Head of caudate nucleus (tissue), 42 donors: ENCODE data around the gene CCDC74A.
"Not testable (repeated sequence)": the region's sequence is repeated elsewhere in the genome, so short reads cannot be mapped to it uniquely, and the experiment has no call there.

Source experiments
- DNase-seq, 42 donors: peaks; one replicate each; pipeline versions ENCODE4 v3.0.0 to v3.0.0-alpha.2; 2020 to 2021; ENCODE audit warnings: mixed read lengths in 7 of 42
- intact Hi-C: fragments of 100-400 bp; cut with DNase I; formaldehyde crosslinking; loops from one replicate; pipeline ENCODE4 v1.15.0; 2022

The CCDC74A gene

DNA sequence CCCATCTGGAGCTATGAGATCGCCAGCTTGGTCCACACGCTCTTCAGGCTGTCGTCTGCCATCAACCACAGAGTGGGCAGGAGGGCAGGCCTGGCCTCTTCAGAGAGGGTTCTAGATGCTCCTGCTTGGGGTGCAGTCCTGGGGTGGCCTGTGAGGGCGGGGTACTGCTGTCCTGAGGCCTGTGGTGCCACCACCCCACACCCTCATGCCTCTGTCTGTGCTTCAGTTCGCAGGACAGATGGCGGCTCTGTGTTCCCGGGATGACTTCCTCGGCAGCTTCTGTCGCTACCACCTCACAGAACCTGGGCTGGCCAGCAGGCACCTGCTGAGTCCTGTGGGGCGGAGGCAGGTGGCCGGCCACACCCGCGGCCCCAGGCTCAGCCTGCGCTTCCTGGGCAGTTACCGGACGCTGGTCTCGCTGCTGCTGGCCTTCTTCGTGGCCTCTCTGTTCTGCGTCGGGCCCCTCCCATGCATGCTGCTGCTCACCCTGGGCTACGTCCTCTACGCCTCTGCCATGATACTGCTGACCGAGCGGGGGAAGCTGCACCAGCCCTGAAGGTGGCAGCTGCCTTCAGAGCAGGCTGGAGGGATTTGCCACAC is 7.7 kb upstream of the CCDC74A start:
- DNase-seq, intact Hi-C loops: not testable (repeated sequence)

- intact Hi-C loops: no loop called here
- peak in 9 of 42 donors; percentile 11 to 53 (median 25) for DNase-seq
Measured at GRCh38 chr2:131520526-131520925, 7.2 kb upstream of the CCDC74A start.

DNA sequence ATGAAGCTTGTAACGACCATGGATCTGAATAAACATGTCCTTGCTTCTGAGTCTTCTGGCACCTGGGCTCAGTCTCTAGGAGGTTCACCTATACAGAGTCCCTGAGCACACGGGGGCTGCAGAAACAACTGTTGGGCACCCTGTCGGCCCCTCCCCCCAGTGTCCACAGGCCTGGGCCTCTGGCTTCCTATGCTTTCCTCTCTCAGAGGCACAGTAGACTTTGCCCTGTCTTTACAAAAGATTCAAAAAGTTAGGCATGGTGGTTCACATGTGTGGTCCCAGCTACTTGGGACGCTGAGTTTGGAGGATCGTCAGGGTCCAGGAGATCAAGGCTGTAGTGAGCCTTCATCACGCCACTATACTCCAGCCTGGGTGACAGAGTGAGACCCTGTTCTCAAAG is 6.2 kb upstream of the CCDC74A start:
- intact Hi-C loops, DNase-seq: not testable (repeated sequence)

DNA sequence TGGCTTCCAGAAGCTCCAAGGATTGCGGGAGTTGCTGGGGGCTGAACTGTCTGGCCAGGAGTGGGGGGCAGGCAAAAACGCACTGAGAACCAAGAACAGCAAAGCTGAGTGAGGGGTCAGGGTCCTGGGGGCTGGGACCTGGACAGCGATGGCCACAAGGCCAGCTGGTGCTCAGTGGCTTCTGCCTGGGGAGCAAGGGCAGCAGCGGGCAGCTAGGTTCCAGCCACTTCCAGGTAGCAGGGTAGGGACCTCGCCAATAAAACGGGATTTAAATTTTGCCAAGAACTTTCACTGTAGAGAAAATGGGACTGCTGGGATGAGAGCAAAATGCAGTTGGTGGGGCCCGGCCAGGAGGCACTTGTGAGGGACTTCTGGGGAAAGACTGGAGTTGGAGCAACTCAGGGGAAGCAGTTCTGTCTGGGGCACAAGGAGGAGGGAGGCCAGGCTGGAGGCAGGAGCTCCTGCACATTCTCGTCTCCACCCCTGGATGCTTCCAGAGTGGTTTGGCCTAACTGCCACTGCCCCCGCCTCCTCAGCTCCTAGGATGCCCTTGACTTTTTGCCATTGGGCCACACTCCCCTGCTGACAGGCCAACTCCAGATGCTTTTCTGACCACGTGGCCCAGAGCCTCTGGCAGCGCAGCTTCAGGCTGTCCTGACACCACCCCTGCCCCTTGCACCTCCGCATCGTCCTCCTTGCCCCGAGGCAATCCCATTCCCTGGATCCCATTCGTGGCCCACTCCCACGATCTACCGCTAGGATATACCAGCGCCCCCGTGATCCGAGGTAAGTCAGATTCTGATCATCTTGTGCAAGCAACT is 5.5 kb upstream of the CCDC74A start:
- DNase-seq: no peak
- intact Hi-C loops: no loop called here

- intact Hi-C loops: not testable (repeated sequence)
- peak in 8 of 42 donors; percentile 3 to 38 (median 15) for DNase-seq
Measured at GRCh38 chr2:131525256-131525655, 2.4 kb upstream of the CCDC74A start.

DNA sequence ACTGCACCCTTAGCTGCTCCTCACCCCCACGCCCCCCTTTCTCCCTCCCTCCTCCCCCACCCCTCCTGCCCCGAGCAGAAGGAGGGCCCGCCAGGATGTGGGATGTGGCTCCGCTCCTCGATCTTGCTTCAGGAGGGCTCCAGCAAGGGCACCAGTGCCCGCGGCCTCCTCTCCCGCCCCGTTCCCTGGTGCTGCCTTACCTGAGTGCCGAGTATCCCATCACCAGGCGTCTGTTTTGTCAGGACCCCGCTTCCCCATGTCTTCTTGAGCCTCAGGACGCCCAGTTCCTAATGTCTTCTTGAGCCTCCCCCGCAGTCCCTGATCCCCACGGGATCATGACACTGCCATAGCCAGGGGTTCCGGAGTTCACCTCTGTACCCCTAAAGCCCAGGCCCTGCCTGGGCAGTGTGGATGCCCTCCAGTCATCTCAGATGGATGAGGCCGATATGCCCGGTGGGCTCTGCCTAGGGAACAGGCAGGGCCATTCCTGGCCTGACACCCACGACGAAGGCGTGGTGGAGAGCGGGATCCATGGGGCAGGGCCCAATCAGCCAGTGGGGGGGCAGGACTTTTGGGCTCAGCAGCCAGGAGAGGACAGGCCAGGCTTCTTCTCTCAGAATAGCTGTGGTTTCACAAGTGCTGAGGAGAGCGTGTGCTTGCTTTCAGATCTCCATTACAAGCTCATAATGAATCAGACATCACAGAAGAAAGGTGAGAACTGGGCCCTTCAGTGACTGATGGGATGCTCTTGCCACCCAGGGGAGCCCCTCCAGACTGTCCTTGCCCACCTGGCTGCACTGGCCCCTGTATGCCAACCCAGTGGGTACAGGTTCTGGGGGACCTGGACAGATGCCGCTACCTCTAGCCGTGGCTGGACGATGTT is 1.5 kb downstream of the CCDC74A start:
- DNase-seq: peak in 9 of 42 donors; percentile 10 to 38 (median 22)
- intact Hi-C loops: not testable (repeated sequence)

- peak in 6 of 42 donors; percentile 3 to 29 (median 22) for DNase-seq
- intact Hi-C loops: not testable (repeated sequence)
Measured at GRCh38 chr2:131529864-131530445, 2.3 kb downstream of the CCDC74A start.

DNA sequence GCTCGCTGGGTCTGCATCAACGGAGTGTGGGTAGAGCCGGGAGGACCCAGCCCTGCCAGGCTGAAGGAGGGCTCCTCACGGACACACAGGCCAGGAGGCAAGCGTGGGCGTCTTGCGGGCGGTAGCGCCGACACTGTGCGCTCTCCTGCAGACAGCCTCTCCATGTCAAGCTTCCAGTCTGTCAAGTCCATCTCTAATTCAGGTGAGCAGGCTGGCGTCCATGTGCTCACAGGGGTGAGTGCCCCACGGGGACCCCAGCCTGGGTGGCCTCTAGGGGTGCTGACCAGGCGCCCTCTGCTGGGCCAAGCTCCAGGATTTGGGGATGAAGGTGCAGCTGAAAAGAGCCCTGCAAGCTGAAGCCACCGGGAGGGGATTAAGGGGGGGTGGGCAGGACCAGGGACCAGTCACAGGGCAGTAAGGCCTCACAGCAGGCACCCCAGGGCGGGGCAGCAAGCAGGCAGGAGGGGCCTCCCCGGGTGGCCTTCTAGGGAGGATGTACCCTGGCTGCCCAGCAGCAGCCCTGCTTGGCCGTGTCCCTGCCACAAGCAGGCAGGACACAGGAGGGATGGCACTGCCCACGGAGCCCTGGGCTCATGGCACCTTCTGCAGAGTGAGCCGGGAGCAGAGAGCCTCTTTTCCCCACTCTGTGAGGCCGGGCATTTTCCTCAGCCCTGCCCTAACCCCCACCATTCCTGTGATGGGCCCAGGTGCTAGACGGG is 3.1 kb downstream of the CCDC74A start:
- DNase-seq: peak in 7 of 42 donors; percentile 7 to 40 (median 19)
- intact Hi-C loops: not testable (repeated sequence)

DNA sequence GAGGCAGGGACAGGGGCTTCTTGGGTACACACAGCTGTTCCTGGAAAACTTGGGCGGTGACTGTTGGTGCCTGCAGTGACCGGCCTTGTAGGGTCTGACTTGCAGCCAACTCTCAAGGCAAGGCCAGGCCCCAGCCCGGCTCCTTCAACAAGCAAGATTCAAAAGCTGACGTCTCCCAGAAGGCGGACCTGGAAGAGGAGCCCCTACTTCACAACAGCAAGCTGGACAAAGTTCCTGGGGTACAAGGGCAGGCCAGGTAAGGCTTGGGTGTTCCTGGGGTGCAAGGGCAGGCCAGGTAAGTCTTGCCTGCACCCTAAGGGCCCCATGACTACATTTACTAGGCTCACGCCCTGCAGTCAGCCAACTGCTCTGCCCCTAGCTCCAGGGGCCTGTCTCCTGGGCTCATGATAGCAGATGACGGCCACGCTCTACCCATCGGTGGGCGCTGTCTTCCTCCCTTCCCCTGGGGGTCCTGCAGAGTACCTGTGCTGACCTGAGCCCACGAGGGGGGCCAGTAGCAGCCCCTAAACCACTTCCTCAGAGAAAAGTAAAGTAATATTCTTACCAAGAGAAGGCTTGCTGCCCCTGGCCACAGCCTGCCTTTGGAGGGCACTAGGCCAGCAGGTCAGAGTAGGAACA is 4.0 kb downstream of the CCDC74A start:
- DNase-seq: peak in 3 of 42 donors; percentile 0 to 14 (median 4)
- intact Hi-C loops: not testable (repeated sequence)

DNA sequence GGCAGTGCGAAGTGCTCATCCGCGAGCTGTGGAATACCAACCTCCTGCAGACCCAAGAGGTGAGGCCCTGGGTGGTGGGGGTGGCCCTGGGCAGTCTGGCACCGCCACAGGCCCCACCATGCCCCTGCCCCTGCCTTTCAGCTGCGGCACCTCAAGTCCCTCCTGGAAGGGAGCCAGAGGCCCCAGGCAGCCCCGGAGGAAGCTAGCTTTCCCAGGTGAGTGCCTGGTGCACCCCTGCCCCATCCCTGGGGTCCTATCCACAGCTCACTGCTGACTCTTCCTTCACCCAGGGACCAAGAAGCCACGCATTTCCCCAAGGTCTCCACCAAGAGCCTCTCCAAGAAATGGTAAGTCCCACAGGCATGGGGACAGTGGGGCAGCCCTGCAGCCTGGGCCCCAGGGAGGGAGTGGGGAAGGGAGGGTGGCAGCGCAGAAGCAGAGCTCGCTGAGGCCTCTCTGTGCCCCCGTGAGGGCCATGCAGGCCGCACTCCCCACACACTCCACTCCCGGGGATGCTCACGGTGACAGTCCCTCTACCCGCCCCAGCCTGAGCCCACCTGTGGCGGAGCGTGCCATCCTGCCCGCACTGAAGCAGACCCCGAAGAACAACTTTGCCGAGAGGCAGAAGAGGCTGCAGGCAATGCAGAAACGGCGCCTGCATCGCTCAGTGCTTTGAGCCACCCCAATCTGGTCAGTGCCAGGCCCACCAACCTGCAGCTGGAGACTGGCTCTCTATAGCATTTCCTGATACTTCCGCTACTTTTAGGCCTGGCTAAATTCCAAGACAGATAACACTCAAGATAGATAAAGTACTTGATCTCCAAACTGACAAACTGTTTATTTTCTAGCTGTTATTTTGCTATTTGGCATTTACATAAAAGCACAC is 5.3 kb downstream of the CCDC74A start:
- intact Hi-C loops: not testable (repeated sequence)
- DNase-seq: peak in 4 of 42 donors; percentile 9 to 27 (median 18)

- peak in 3 of 42 donors; percentile 6 to 29 (median 23) for DNase-seq
- intact Hi-C loops: not testable (repeated sequence)
Measured at GRCh38 chr2:131533609-131534316, 6.1 kb downstream of the CCDC74A start.

GRCh38 chr2:131534317-131534672 is 6.6 kb downstream of the CCDC74A start:
- DNase-seq: peak in 3 of 42 donors; percentile 8 to 33 (median 15)
- intact Hi-C loops: not testable (repeated sequence)

- peak in 2 of 42 donors; percentile 11 to 21 for DNase-seq
- intact Hi-C loops: not testable (repeated sequence)
Measured at GRCh38 chr2:131534965-131535364, 7.3 kb downstream of the CCDC74A start.

GRCh38 chr2:131535526-131535925 is 7.8 kb downstream of the CCDC74A start:
- peak in 3 of 42 donors; percentile 9 to 11 (median 10) for DNase-seq
- intact Hi-C loops: no loop called here

DNA sequence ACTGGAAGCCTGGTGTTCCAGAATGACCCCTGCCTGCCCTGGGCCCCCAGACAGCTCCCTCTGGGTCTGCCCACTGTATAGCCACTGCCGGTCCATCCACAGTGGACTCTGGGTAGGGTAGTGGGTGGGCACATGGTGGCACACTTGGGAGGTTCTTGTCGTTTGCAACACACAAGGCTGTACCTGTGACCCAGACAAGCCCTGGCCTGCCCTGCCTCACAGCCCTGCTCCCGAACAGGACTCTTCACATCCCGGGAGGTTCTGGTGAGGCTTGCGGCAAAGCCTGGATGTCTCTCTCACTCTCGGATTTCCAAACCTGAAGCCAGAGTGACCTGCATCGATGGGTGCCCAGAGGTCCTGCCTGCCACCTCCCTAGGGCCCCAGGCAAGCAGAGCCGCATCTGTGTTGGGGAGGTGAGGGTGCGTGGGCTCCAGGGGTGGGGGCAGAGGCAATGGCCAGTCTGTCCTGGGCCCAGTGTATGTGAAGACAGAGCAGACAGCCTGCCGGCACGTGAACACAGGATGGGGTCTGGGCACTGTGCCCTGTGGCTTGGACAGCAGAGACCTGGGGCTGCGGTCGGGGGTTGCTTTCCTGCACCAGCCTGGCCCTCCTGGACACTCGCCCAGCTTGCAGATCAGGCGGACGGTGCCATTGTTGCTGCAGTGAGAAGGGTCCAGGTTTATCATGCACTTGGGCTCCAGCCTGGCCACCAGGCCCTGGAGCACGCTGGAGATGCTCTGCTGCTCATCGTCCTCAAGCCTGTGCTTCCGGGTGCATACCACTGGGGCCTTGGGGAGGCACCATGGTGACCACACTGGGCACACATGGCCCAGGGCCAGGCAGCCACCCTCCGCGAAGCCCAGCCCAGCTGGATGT is 8.5 kb downstream of the CCDC74A start:
- intact Hi-C loops: not testable (repeated sequence)
- DNase-seq: peak in 5 of 42 donors; percentile 4 to 28 (median 12)
